GM18505 (cell line): Measurements from ENCODE around the gene MAPKAPK5.
"Not testable (repeated sequence)": the region's sequence is repeated elsewhere in the genome, so short reads cannot be mapped to it uniquely, and the experiment has no call there.

Experiments used
- ATAC-seq: cut with Tn5 transposase; IDR thresholded peaks from one replicate; pipeline ENCODE4 v1.9.1; 2021; ENCODE audit not compliant: unreplicated experiment
- POLR2A ChIP-seq: IDR thresholded peaks from 4 replicates; pipeline ENCODE4 v1.6.1; 2011; ENCODE audit warnings: borderline replicate concordance; ENCODE audit not compliant: insufficient read depth, insufficient read length; ENCODE audit errors: extremely low read depth

The MAPKAPK5 gene

GRCh38 chr12:111887926-111888745 is 46.1 kb downstream of the MAPKAPK5 start:
- TF ChIP-seq POLR2A = no peak
- no peak for ATAC-seq

- no peak for ATAC-seq
- no peak for TF ChIP-seq POLR2A
Measured at GRCh38 chr12:111893287-111893686, 51.3 kb downstream of the MAPKAPK5 start.

- TF ChIP-seq POLR2A = no peak
- no peak for ATAC-seq
Measured at GRCh38 chr12:111894556-111894955, 52.5 kb downstream of the MAPKAPK5 start.

GRCh38 chr12:111901182-111901581 is 59.2 kb downstream of the MAPKAPK5 start:
- ATAC-seq = no peak
- TF ChIP-seq POLR2A = no peak

GRCh38 chr12:111904446-111904975 is 62.5 kb downstream of the MAPKAPK5 start:
- no peak for TF ChIP-seq POLR2A
- ATAC-seq = no peak

DNA sequence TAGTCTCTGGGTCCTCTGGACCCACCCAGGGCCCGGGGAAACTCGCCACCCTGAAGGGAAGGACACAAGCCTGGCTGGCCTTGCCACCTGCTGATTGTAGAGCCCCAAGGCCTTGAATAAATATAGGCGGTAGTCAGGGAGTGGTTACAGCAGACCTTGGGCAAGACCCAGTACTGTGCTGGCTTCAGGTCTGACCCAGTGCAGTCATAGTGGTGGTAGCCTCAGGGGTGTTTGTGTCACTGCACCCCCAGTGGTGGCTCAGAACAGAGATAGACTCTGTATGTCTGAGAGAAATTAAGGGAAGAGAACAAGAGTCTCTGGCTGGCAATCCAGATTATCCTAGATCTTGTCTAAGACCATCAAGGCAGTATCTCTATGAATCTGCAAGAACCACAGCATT is 63.5 kb downstream of the MAPKAPK5 start:
- TF ChIP-seq POLR2A = no peak
- no peak for ATAC-seq

- ATAC-seq = no peak
- TF ChIP-seq POLR2A = no peak
Measured at GRCh38 chr12:111907740-111908139, 65.7 kb downstream of the MAPKAPK5 start.

DNA sequence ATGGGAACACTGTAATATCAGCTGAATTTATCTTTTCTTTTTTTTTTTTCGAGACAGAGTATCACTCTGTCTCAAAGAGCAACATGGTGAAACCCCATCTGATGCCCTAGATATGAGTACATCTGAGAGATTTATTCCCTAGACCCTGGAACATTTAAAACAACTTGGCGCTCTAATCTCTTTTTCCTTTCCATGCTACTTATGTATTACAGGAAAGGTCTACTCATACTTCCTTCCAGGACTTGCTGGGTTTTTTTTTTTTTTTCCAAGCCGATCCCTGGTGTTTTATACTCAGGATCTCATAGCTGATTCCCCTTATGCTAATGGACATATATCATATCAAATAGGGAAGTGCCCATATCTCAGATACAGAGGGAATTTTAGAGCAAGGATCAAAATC is 83.1 kb downstream of the MAPKAPK5 start:
- TF ChIP-seq POLR2A = no peak
- no peak for ATAC-seq

GRCh38 chr12:111926631-111927030 is 84.6 kb downstream of the MAPKAPK5 start:
- no peak for ATAC-seq
- TF ChIP-seq POLR2A = no peak

DNA sequence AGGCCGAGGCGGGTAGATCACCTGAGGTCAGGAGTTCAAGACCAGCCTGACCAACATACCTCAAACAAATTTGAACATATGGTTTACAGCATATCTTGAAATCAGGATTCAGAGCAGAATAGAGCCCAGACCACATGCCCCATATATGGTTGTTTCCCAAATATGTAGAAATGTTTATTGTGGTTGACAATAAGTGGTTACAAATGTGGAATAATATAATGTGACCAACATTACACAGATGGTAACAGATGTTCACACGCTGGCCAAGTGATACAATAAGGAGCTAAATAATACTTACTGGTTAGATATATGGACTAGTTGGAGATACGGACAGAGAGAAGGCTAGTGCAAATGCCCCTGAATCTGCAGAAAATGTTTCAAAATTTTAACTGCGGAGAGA is 85.3 kb downstream of the MAPKAPK5 start:
- no peak for TF ChIP-seq POLR2A
- no peak for ATAC-seq

DNA sequence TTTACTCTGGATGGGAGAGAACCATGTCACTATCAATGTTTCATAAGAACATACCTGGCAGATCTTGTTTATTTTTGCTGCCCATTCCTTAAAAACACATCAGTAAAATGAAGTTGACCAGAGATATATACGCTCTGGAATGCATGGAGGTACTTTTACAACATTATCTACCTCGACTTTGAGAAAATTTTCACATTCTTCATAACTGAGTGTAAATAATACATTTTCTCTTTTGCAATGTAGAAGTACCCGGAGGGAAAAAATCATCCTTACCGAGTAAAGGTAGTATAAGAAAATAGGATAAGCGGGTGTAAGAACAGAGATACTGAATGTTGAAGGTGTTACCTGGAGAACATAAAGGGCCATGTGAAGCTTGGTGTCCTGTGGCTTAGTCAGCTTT is 90.2 kb downstream of the MAPKAPK5 start:
- ATAC-seq = no peak
- TF ChIP-seq POLR2A = no peak

GRCh38 chr12:111936869-111937268 is 94.8 kb downstream of the MAPKAPK5 start:
- no peak for TF ChIP-seq POLR2A
- no peak for ATAC-seq

DNA sequence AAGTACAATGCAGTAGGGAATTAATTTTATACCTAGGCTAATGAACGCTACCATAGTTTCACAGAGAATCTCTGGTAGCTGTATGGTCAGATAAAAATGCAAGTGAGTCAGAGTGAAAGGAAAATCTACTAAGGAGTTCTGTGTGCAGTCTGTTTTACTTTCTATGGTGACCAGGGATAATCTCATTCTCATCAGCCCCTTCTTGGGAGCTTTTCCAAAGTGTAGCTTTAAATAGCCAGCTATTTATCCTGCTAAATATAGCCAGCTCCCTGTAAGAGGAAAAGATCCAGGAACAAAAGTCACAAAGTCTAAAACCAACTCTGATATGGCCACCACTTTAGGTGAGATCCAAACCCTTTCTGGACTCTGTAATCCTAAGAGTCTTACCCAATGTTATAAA is 95.4 kb downstream of the MAPKAPK5 start:
- TF ChIP-seq POLR2A = no peak
- ATAC-seq = no peak

GRCh38 chr12:111942557-111942956 is 100.5 kb downstream of the MAPKAPK5 start:
- ATAC-seq = no peak
- no peak for TF ChIP-seq POLR2A

- ATAC-seq = no peak
- TF ChIP-seq POLR2A = no peak
Measured at GRCh38 chr12:111943929-111944328, 101.9 kb downstream of the MAPKAPK5 start.

- ATAC-seq = not testable (repeated sequence)
Measured at GRCh38 chr12:111950961-111951676, 109.1 kb downstream of the MAPKAPK5 start.
